Measurements from ENCODE around the gene PNN.
"Not testable (repeated sequence)": the region's sequence is repeated elsewhere in the genome, so short reads cannot be mapped to it uniquely, and the experiment has no call there.

PNN gene

GRCh38 chr14:39229601-39230110 is 54.6 kb downstream of the PNN start:
- DNase-seq: no peak

GRCh38 chr14:39230416-39231035 is 55.5 kb downstream of the PNN start:
- DNase-seq: no peak

GRCh38 chr14:39231751-39232553 is 56.9 kb downstream of the PNN start:
- not testable (repeated sequence) for DNase-seq

All from C1 segment of cervical spinal cord (tissue), 14 donors.